Adrenal gland (tissue), 5 donors: ENCODE measurements around the gene NDEL1.

Experiments
- CTCF ChIP-seq, 6 experiments: fragments of 450-650 bp in 4 of 6; fragments of 200-600 bp in 2 of 6; sonication (generic) in 1 of 6; IDR thresholded peaks; 1 replicate in 5 of 6; 2 replicates in 1 of 6; pipeline versions ENCODE4 v1.5.1 to v1.8.0; 2016 to 2021; ENCODE audit warnings: antibody characterized with exemption in 6 of 6, mild to moderate bottlenecking in 2 of 6, moderate library complexity in 1 of 6
- POLR2A ChIP-seq, 2 donors: fragments of 450-650 bp; IDR thresholded peaks; one replicate each; pipeline ENCODE4 v1.6.1; 2017; ENCODE audit warnings: antibody characterized with exemption in 2 of 2, mild to moderate bottlenecking in 2 of 2, moderate library complexity in 1 of 2
- donor health status: DM: no; HTN: no; CAD: no.

- TF ChIP-seq CTCF (IDR thresholded peaks at IDR 0.05) (no peak), POLR2A (IDR thresholded peaks at IDR 0.05) (no peak)
These were observed 42.2 kb downstream of the NDEL1 start for GRCh38 chr17:8477715-8478441.
